Measurements from ENCODE around the gene NOP53.
A peak's percentile ranks its signal among the peaks of the same experiment; 100 is the strongest.
"Not testable (repeated sequence)": the region's sequence is repeated elsewhere in the genome, so short reads cannot be mapped to it uniquely, and the experiment has no call there.

NOP53 gene

GRCh38 chr19:47755762-47756626, 10.6 kb downstream of the NOP53 start:
- DNase-seq, result no peak

DNA sequence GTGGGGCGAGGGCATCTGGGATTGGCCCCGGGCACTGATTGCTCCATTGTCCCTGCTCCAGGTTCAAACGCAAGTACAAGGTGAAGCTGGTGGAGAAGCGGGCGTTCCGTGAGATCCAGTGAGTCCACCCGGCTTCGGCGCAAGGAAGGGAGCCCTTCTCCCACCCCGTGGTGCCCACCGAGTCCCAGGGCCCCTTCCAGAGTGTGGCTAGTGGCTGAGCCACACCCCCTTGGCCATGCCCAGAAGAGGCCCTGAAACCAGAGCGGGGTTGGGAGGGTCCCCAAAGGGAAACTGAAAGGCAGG, 11.2 kb downstream of the NOP53 start:
- DNase-seq, result no peak

- DNase-seq, result no peak
Observed at GRCh38 chr19:47756953-47757608, 11.7 kb downstream of the NOP53 start.

- DNase-seq, result no peak
Observed at GRCh38 chr19:47757617-47758442, 12.5 kb downstream of the NOP53 start.

- no peak for DNase-seq
Observed at GRCh38 chr19:47758443-47758804, 13.1 kb downstream of the NOP53 start.

DNA sequence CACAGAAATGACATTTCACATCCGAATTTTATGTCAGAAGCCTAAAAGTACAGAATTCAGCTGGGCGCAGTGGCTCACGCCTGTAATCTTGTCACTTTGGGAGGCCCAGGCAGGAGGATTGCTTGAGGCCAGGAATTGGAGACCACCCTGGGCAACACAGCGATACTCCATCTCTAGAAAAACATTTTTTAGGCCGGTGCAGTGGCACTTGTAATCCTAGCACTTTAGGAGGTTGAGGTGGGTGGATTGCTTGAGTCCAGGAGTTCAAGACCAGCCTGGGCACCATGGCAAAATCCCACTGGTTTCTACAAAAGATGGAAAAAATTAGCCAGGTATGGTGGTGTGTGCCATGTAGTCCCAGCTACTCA, 15.3 kb downstream of the NOP53 start:
- DNase-seq, result no peak

GRCh38 chr19:47761566-47761965, 16.2 kb downstream of the NOP53 start:
- DNase-seq, result no peak

GRCh38 chr19:47762151-47762550, 16.8 kb downstream of the NOP53 start:
- no peak for DNase-seq

- no peak for DNase-seq
Observed at GRCh38 chr19:47762615-47763308, 17.4 kb downstream of the NOP53 start.

DNA sequence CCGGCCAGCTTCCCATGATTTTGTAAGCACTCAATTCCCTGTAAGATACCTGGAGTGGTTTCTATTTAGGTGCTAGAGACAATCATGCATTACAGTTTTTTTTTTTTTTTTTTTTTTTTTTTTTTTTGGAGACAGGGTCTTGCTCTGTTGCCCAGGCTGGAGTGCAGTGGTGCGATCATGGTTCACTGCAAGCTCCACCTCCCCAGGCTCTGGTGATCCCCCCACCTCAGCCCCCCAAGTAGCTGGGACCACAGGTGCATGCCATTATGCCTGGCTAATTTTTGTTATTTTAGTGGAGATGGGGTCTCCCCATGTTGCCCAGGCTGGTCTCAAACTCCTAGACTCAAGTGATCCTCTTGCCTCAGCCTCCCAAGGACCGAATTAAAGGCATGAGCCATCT, 19.4 kb downstream of the NOP53 start:
- DNase-seq, result not testable (repeated sequence)

DNA sequence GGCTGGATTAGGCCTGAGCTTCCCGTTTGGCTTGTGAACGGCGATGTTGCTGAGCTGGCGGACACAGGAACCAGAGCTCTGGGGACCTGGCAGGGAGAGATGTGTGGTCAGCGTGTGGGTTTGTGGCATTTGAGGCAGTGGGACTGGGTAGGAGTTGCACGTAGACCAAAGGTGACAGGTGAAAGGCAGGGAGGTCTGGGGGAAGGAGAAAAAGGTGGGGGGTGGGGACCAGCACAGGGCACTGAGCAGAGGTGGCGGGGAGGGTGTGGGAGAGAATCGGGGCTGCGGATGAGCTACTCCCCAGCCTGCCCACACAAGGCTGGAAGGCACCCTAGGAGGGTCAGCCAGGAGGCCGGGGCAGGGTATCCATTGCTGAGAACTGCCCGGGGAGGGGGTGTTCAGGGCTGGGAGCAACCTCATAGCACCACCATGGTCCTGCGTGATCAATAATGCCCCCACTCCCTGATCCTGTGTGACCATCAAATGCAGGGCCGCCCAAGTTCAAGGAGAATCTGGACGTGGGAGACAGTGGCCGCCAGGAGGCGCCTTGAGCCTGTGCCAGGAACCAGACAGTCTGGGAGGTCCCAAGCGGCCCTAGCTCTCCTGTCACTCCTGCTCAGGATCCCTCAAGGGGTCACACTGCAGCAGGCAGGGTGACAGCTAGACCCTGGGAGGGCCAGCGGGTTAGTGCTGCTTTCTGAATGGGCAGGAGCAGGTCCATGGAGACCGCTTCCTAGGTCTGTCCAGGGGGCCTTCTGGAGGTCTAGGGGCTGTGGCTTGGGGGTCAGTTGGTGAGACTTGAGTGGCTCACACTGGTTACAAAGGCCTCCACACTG, 20.4 kb downstream of the NOP53 start:
- DNase-seq, result peak; percentile 51

DNA sequence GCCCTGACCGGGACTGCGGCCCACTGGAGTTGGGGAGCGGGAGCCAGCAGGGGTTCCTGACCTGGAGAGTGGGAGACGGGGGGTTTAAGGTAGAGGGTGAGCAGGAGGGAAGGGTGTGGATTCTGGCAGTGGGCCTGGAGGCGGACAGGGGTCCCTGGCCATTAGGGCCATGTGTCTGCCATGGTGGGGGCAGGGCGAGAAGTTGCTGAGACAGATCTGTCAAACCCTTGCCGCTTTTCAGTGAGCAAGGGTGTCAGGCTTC, 20.9 kb downstream of the NOP53 start:
- DNase-seq, result no peak

DNA sequence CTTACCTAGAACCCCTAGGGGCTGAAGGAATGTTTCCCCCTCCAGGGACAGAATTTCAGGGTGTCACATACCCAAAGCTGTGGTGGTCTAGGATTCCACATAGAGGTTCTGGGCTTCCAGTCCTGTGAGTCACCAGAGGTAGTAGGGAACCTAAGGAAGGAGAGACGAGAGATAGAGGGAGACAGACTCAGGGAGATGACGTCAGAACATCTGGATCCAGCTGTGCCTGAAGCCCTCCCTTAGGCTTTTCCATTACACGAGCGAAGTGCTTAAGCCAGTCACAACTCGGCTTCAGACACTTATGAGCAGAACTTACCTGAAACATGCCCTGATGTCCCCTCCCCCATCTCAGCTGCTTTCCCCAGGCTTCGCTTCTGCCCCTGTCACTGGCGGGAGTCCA, 21.3 kb downstream of the NOP53 start:
- no peak for DNase-seq

GRCh38 chr19:47767349-47767748, 22.0 kb downstream of the NOP53 start:
- DNase-seq, result no peak

GRCh38 chr19:47768604-47769003, 23.3 kb downstream of the NOP53 start:
- no peak for DNase-seq

DNA sequence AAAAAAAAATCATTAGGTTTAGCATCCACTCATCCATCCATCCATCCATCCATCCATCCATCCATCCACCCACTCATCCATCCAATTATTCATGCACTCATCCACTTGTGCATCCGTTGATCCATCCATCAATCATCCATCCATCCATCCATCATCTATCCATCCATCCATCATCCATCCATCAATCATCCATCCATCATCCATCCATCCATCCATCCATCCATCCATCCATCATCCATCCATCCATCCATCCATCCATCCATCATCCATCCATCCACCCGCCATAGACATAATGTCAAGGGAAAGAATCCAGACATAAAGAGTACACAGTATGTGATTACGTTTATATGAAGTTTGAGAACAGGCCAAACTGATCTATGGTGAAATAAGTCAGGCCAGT, 24.2 kb downstream of the NOP53 start:
- no peak for DNase-seq

- not testable (repeated sequence) for DNase-seq
Observed at GRCh38 chr19:47771291-47771690, 25.9 kb downstream of the NOP53 start.

- DNase-seq, result no peak
Observed at GRCh38 chr19:47776568-47776967, 31.2 kb downstream of the NOP53 start.

DNA sequence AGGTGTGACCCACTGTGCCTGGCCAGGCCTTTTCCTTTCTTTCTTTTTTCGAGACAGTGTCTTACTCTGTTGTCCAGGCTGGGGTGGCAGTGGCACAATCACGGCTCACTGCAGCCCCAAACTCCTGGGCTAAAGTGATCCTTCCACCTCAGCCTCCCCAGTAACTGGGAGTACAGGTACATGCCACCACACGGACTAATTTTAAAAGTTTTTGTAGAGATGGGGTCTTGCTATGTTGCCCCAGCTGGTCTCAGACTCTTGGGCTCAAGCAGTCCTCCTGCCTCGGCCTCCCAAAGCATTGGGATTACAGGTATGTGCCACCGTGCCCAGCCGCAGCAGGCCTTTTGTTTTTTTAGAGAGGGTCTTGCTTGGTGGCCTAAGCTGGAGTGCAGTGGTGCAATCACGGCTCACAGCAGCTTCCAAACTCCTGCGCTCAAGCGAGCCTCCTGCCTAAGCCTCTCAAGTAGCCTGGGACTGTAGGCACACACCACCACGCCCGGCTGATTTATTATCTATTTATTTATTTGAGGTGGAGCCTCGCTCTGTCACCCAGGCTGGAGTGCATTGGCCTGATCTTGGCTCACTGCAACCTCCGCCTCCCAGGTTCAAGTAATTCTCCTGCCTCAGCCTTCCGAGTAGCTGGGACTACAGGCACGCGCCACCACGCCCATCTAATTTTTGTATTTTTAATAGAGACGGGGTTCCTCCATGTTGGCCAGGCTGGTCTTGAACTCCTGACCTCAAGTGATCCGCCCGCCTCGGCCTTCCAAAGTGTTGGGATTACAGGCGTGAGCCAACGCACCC, 32.1 kb downstream of the NOP53 start:
- not testable (repeated sequence) for DNase-seq

DNA sequence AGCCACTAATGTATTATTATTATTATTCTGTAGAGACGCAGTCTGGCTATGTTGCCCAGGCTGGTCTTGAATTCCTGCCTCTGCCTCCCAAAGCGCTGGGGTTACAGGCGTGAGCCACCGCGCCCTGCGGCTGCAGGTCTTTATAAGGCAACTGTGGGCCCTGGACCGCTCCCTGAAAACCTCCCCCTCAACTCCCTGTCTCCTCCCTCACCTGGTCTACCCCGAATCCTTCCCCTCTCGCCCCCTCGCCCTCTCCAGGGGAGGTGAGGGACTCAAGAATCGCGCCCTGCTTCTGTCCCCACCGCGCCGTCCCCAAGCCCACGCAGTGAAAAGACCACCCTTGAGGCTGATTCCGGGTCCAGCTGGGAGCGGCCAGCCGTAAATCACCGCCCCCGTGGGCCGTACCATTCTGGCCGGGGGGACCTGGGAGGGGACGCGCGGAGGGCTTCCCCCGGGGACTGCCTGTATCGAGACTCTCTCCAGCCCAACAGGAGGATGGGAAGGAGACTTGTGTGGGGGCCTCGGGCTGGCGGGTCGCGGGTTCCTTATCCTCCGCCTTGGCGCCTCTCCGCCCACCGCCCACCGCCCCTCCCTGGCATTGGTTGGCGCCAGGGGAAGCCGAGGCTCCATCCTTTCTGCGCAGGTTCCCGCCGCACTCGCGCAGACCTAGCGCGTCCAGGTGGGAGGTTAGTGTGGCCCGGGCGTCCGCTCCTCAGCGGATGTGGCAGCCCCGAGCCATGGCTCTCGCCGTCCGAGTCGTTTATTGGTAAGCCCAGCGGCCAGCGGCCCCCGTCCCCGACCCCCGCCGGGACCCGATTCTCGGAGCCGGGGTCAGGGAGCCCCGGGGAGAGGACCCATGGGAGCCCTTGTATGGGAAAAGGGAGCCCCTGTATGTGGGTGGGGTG, 33.0 kb downstream of the NOP53 start, which contains the start of gene SELENOW:
Gene SELENOW, plus strand, starts transcription at position 655 of the 905 bp plus-strand sequence. Its CDS starts 83 bp downstream, at position 738.
- DNase-seq, result peak; percentile 76

All from activated CD8-positive, alpha-beta memory T cell treated with anti-CD3 and anti-CD28 coated beads, Interleukin-2, amount 50 U/mL, for 4 hours (primary cell).